ENCODE measurements around the gene EML2. TPM values are rescaled to one million over a fixed set of nuclear protein-coding genes. Genes with fewer than 3 reads are reported as not detected.
"Not testable (repeated sequence)": the region's sequence is repeated elsewhere in the genome, so short reads cannot be mapped to it uniquely, and the experiment has no call there.

Gene EML2
- total RNA-seq, result 10 to 100 TPM; 93.6 to 97.6 TPM

GRCh38 chr19:45638930-45639729 lies at the start of gene EML2:
Gene EML2 (minus strand): TSS chr19:45639397. CDS start chr19:45639376, 21 bp downstream.
- Mint-ChIP-seq H3K36me3 (ENCODE audit: low read depth) (peaks cover 15% of the 10 kb centered on the region), H3K27me3 (ENCODE audit: low read depth) (no peaks in the 10 kb centered on the region), H3K4me3 (peak within 1 kb of the TSS; percentile 92), H3K9me3 (ENCODE audit: insufficient read depth) (no peaks in the 10 kb centered on the region), H3K4me1 (ENCODE audit: low read depth) (peaks cover 49% of the 10 kb centered on the region), H3K27ac (peak within 1 kb of the TSS; percentile 90)
- ChIA-PET CTCF (interaction anchor here (0.7 to 7.2 kb wide), 8 partner anchors 10 to 153 kb away, joined by 3 to 47 read pairs (median 3); partner anchors contain the start of gene GPR4), POLR2A (interaction anchor here (1.1 kb wide), 1 partner anchor 41 kb away, joined by 4 read pairs; no protein-coding TSS in a partner anchor)
- DNase-seq (peak; percentile 72), ATAC-seq (peak; percentile 24)

GRCh38 chr19:45687599-45687998 lies 48.4 kb upstream of the EML2 start:
- peaks cover 47% of the 10 kb centered on the region for H3K36me3 Mint-ChIP-seq (ENCODE audit: low read depth)
- H3K4me1 Mint-ChIP-seq (ENCODE audit: low read depth), result peaks cover 12% of the 10 kb centered on the region
- CTCF ChIA-PET, result no interaction called here
- no peak overlapping the region for H3K4me3 Mint-ChIP-seq
- POLR2A ChIA-PET, result no interaction called here
- H3K27me3 Mint-ChIP-seq (ENCODE audit: low read depth), result no peaks in the 10 kb centered on the region
- H3K27ac Mint-ChIP-seq, result no peak overlapping the region
- H3K9me3 Mint-ChIP-seq (ENCODE audit: insufficient read depth), result no peaks in the 10 kb centered on the region
- ATAC-seq, result no peak
- DNase-seq, result no peak

GRCh38 chr19:45685045-45685444 lies 45.8 kb upstream of the EML2 start:
- H3K27me3 Mint-ChIP-seq (ENCODE audit: low read depth); H3K4me3 Mint-ChIP-seq; ATAC-seq; H3K27ac Mint-ChIP-seq; POLR2A ChIA-PET; H3K9me3 Mint-ChIP-seq (ENCODE audit: insufficient read depth); DNase-seq: not testable (repeated sequence)
- Mint-ChIP-seq H3K36me3 (ENCODE audit: low read depth) (peaks cover 42% of the 10 kb centered on the region), H3K4me1 (ENCODE audit: low read depth) (peaks cover 15% of the 10 kb centered on the region)
- CTCF ChIA-PET, result interaction anchor here (1.4 to 1.9 kb wide), 2 partner anchors 8 to 9 kb away, joined by 5 to 6 read pairs; partner anchors contain the start of gene QPCTL

- no peak overlapping the region for H3K27ac Mint-ChIP-seq
- H3K4me3 Mint-ChIP-seq, result no peak overlapping the region
- no peak for DNase-seq
- no peak for ATAC-seq
- H3K4me1 Mint-ChIP-seq (ENCODE audit: low read depth), result peaks cover 15% of the 10 kb centered on the region
- ChIA-PET CTCF (interaction anchor here (0.7 to 8.8 kb wide), 3 partner anchors 9 to 92 kb away, joined by 3 to 116 read pairs (median 3); partner anchors contain the start of genes QPCTL and SNRPD2), POLR2A (interaction anchor here (0.6 kb wide), 1 partner anchor 8 kb away, joined by 3 read pairs; no protein-coding TSS in a partner anchor)
- H3K27me3 Mint-ChIP-seq (ENCODE audit: low read depth), result no peaks in the 10 kb centered on the region
- peaks cover 32% of the 10 kb centered on the region for H3K36me3 Mint-ChIP-seq (ENCODE audit: low read depth)
- no peaks in the 10 kb centered on the region for H3K9me3 Mint-ChIP-seq (ENCODE audit: insufficient read depth)
Observed at GRCh38 chr19:45682908-45683307, 43.7 kb upstream of the EML2 start.

- Mint-ChIP-seq H3K36me3 (ENCODE audit: low read depth) (peaks cover 25% of the 10 kb centered on the region), H3K4me1 (ENCODE audit: low read depth) (peaks cover 23% of the 10 kb centered on the region), H3K27me3 (ENCODE audit: low read depth) (no peaks in the 10 kb centered on the region), H3K9me3 (ENCODE audit: insufficient read depth) (no peaks in the 10 kb centered on the region), H3K4me3 (no peak overlapping the region), H3K27ac (peak overlapping the region; percentile 57)
- DNase-seq (no peak), ATAC-seq (no peak)
- POLR2A ChIA-PET, result no interaction called here
- CTCF ChIA-PET, result interaction anchor here (1.1 to 8.8 kb wide), 9 partner anchors 10 to 65 kb away, joined by 3 to 116 read pairs (median 6); partner anchors contain the start of genes EML2, QPCTL and SNRPD2
Observed at GRCh38 chr19:45682117-45682516, 42.9 kb upstream of the EML2 start.

GRCh38 chr19:45681391-45682015 lies 42.3 kb upstream of the EML2 start:
- Mint-ChIP-seq H3K9me3 (ENCODE audit: insufficient read depth) (no peaks in the 10 kb centered on the region), H3K36me3 (ENCODE audit: low read depth) (peaks cover 22% of the 10 kb centered on the region), H3K4me3 (peak overlapping the region; percentile 64), H3K4me1 (ENCODE audit: low read depth) (peaks cover 26% of the 10 kb centered on the region), H3K27ac (peak overlapping the region; percentile 64), H3K27me3 (ENCODE audit: low read depth) (no peaks in the 10 kb centered on the region)
- DNase-seq (peak; percentile 91), ATAC-seq (peak; percentile 95)
- ChIA-PET CTCF (interaction anchor here (0.6 to 8.8 kb wide), 17 partner anchors 10 to 203 kb away, joined by 3 to 116 read pairs (median 3); partner anchors contain the start of genes EML2, QPCTL, SIX5 and SNRPD2), POLR2A (interaction anchor here (1.1 to 1.2 kb wide), 2 partner anchors 10 to 36 kb away, joined by 5 to 7 read pairs; partner anchors contain the start of gene SNRPD2)

- Mint-ChIP-seq H3K27ac (no peak overlapping the region), H3K9me3 (ENCODE audit: insufficient read depth) (no peaks in the 10 kb centered on the region), H3K27me3 (ENCODE audit: low read depth) (peaks cover 2% of the 10 kb centered on the region), H3K4me3 (peak overlapping the region; percentile 70), H3K36me3 (ENCODE audit: low read depth) (no peaks in the 10 kb centered on the region), H3K4me1 (ENCODE audit: low read depth) (peaks cover 29% of the 10 kb centered on the region)
- POLR2A ChIA-PET, result interaction anchor here (0.6 to 2.4 kb wide), 5 partner anchors 9 to 210 kb away, joined by 3 to 6 read pairs (median 4); partner anchors contain the start of genes FOSB, GIPR and QPCTL
- DNase-seq (peak; percentile 87), ATAC-seq (peak; percentile 54)
- CTCF ChIA-PET, result interaction anchor here (0.7 to 8.8 kb wide), 9 partner anchors 8 to 238 kb away, joined by 3 to 116 read pairs (median 4); partner anchors contain the start of genes GIPR, QPCTL, SIX5 and SNRPD2
Observed at GRCh38 chr19:45677351-45678230, 38.4 kb upstream of the EML2 start.

GRCh38 chr19:45676851-45677263 lies 37.7 kb upstream of the EML2 start:
- H3K36me3 Mint-ChIP-seq (ENCODE audit: low read depth), result no peaks in the 10 kb centered on the region
- ChIA-PET POLR2A (interaction anchor here (0.8 to 2.4 kb wide), 5 partner anchors 9 to 209 kb away, joined by 3 to 6 read pairs (median 4); partner anchors contain the start of genes FOSB, GIPR and QPCTL), CTCF (interaction anchor here (0.7 to 8.8 kb wide), 7 partner anchors 8 to 237 kb away, joined by 3 to 116 read pairs (median 4); partner anchors contain the start of genes GIPR, QPCTL and SNRPD2)
- peaks cover 25% of the 10 kb centered on the region for H3K4me1 Mint-ChIP-seq (ENCODE audit: low read depth)
- H3K4me3 Mint-ChIP-seq, result peak overlapping the region; percentile 60
- ATAC-seq, result peak; percentile 38
- H3K27me3 Mint-ChIP-seq (ENCODE audit: low read depth), result peaks cover 2% of the 10 kb centered on the region
- DNase-seq, result peak; percentile 62
- H3K9me3 Mint-ChIP-seq (ENCODE audit: insufficient read depth), result no peaks in the 10 kb centered on the region
- H3K27ac Mint-ChIP-seq, result peak overlapping the region; percentile 52

GRCh38 chr19:45674946-45675345 lies 35.7 kb upstream of the EML2 start:
- ChIA-PET POLR2A (interaction anchor here (0.8 kb wide), 1 partner anchor 29 kb away, joined by 3 read pairs; no protein-coding TSS in a partner anchor), CTCF (interaction anchor here (1.8 to 8.8 kb wide), 2 partner anchors 11 to 17 kb away, joined by 5 to 116 read pairs; partner anchors contain the start of genes QPCTL and SNRPD2)
- H3K27me3 Mint-ChIP-seq (ENCODE audit: low read depth), result peaks cover 4% of the 10 kb centered on the region
- H3K36me3 Mint-ChIP-seq (ENCODE audit: low read depth), result no peaks in the 10 kb centered on the region
- ATAC-seq (no peak), DNase-seq (no peak)
- H3K4me1 Mint-ChIP-seq (ENCODE audit: low read depth), result peaks cover 28% of the 10 kb centered on the region
- no peak overlapping the region for H3K4me3 Mint-ChIP-seq
- H3K27ac Mint-ChIP-seq, result no peak overlapping the region
- H3K9me3 Mint-ChIP-seq (ENCODE audit: insufficient read depth), result no peaks in the 10 kb centered on the region

GRCh38 chr19:45670670-45671453 lies 31.7 kb upstream of the EML2 start:
- Mint-ChIP-seq H3K27ac (no peak overlapping the region), H3K27me3 (ENCODE audit: low read depth) (peaks cover 2% of the 10 kb centered on the region), H3K9me3 (ENCODE audit: insufficient read depth) (no peaks in the 10 kb centered on the region), H3K4me3 (peak overlapping the region; percentile 59), H3K4me1 (ENCODE audit: low read depth) (peaks cover 36% of the 10 kb centered on the region), H3K36me3 (ENCODE audit: low read depth) (no peaks in the 10 kb centered on the region)
- ATAC-seq, result peak; percentile 40
- ChIA-PET CTCF (interaction anchor here (0.8 to 5.2 kb wide), 4 partner anchors 10 to 146 kb away, joined by 4 to 31 read pairs (median 10); partner anchors contain the start of genes QPCTL and SNRPD2), POLR2A (interaction anchor here (0.6 to 1.2 kb wide), 3 partner anchors 9 to 232 kb away, joined by 3 to 4 read pairs (median 4); no protein-coding TSS in a partner anchor)
- peak; percentile 81 for DNase-seq

Measured in activated CD8-positive, alpha-beta T cell treated with anti-CD3 and anti-CD28 coated beads, Interleukin-2, amount 10 ng/mL, durations not matched to agents 7 days and 5 days (primary cell).